Measurements from ENCODE around the gene UNC13A. TPM values are rescaled to one million over a fixed set of nuclear protein-coding genes. Genes with fewer than 3 reads are reported as not detected.

UNC13A gene
- total RNA-seq, 4 donors from 2014 or later = 0.06 to 0.22 TPM; not detected in 2

- no peak for DNase-seq
- intact Hi-C loops (cut with DNase I) = no loop called here
- Histone ChIP-seq H3K4me1 (peaks cover 0 to 2% (median 2%) of the 10 kb centered on the region in 3 donors), H3K36me3 (no peaks in the 10 kb centered on the region), H3K9me3 (no peaks in the 10 kb centered on the region), H3K27me3 (peaks cover 0 to 12% (median 0%) of the 10 kb centered on the region in 4 donors), H3K4me3 (no peak overlapping the region), H3K27ac (no peak overlapping the region)
- WGBS, 2 donors = 32 to 54% methylated on average over 6 of the region's 6 CpGs
- TF ChIP-seq POLR2A (IDR thresholded peaks at IDR 0.05) = no peak
- TF ChIP-seq, protein P1, sequence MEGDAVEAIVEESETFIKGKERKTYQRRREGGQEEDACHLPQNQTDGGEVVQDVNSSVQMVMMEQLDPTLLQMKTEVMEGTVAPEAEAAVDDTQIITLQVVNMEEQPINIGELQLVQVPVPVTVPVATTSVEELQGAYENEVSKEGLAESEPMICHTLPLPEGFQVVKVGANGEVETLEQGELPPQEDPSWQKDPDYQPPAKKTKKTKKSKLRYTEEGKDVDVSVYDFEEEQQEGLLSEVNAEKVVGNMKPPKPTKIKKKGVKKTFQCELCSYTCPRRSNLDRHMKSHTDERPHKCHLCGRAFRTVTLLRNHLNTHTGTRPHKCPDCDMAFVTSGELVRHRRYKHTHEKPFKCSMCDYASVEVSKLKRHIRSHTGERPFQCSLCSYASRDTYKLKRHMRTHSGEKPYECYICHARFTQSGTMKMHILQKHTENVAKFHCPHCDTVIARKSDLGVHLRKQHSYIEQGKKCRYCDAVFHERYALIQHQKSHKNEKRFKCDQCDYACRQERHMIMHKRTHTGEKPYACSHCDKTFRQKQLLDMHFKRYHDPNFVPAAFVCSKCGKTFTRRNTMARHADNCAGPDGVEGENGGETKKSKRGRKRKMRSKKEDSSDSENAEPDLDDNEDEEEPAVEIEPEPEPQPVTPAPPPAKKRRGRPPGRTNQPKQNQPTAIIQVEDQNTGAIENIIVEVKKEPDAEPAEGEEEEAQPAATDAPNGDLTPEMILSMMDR (IDR thresholded peaks at IDR 0.05) = no peak
Measured at GRCh38 chr19:17711851-17712250, 23.7 kb upstream of the UNC13A start.

GRCh38 chr19:17706750-17707181, 18.6 kb upstream of the UNC13A start:
- intact Hi-C loops (cut with DNase I) = loop anchor here (10.0 kb wide), 1 partner anchor 48 kb away; the partner anchor contains the start of gene FCHO1
- no peaks in the 10 kb centered on the region for H3K9me3 ChIP-seq
- TF ChIP-seq, protein P1 (IDR thresholded peaks at IDR 0.05) = no peak
- TF ChIP-seq POLR2A (IDR thresholded peaks at IDR 0.05) = no peak
- WGBS, 2 donors = 19 to 41% methylated on average over 10 to 11 of the region's 17 CpGs
- H3K4me1 ChIP-seq = no peaks in the 10 kb centered on the region
- no peak overlapping the region for H3K27ac ChIP-seq
- H3K36me3 ChIP-seq = no peaks in the 10 kb centered on the region
- H3K4me3 ChIP-seq = no peak overlapping the region
- DNase-seq = no peak
- peaks cover 0 to 11% (median 0%) of the 10 kb centered on the region in 4 donors for H3K27me3 ChIP-seq

DNA sequence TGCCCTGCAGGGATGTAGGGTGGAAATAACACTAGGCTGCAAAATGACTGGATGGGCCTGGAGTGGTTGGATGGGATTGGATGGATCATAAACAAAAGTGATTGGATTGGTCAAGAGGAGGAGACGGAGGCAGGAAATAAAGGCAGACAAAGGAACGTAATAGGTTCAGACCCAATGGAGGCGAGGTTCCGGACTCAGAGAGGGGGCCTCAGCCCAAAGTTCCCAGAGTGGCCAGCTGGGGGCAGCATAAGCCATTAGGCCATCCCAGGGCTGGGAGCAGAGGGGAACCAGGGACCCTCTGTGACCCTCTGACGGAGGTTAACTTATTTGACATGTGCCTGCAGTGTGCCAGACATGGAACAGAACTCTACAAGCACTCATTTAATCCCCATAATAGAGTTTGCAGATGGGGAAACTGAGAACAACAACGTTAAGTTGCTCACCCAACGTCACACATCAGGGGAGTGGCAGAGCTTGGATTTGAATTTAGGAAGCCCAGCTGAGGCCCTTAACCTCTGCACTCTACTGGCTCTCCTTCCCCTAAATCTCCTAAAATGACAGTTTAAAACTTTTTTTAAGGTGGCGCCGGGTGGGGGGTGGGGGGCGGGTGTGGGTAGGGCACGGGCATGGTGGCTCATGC, 15.8 kb upstream of the UNC13A start:
- no peak for DNase-seq
- Histone ChIP-seq H3K4me3 (no peak overlapping the region), H3K27me3 (peaks cover 0 to 34% (median 0%) of the 10 kb centered on the region in 4 donors), H3K9me3 (no peaks in the 10 kb centered on the region), H3K4me1 (no peaks in the 10 kb centered on the region), H3K27ac (no peak overlapping the region), H3K36me3 (no peaks in the 10 kb centered on the region)
- intact Hi-C loops (cut with DNase I) = loop anchor here (10.0 kb wide), 1 partner anchor 51 kb away; the partner anchor contains the start of gene FCHO1
- TF ChIP-seq, protein P1 (IDR thresholded peaks at IDR 0.05) = peak; percentile 66 to 87 (median 80)
- TF ChIP-seq POLR2A (IDR thresholded peaks at IDR 0.05) = no peak
- WGBS, 2 donors = 19 to 37% methylated on average over 7 to 8 of the region's 11 CpGs

- 66 to 68% methylated on average over 2 of the region's 2 CpGs for WGBS, 2 donors
- intact Hi-C loops (cut with DNase I) = no loop called here
- no peaks in the 10 kb centered on the region for H3K9me3 ChIP-seq
Measured at GRCh38 chr19:17695198-17695597, 7.0 kb upstream of the UNC13A start.

DNA sequence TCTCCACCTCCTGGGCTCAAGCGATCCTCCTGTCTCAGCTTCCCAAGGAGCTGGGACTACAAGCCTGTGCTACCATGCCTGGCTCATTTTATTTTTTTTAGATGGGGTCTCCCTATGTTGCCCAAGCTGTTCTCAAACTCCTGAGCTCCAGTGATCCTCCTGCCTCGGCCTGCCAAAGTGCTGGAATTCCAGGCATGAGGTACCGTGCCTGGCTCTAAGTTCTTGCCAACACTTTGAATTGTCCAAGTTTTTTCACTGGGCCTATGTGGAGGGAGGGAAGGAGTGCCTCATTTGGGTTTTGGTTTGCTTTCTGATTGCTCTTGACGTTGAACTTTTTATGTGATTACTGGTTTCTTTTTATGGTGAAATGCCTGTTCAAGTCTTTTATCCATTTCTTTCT, 4.4 kb upstream of the UNC13A start:
- no peak overlapping the region for H3K4me3 ChIP-seq
- TF ChIP-seq, protein P1 (IDR thresholded peaks at IDR 0.05) = no peak
- no peak for TF ChIP-seq POLR2A (IDR thresholded peaks at IDR 0.05)
- no peaks in the 10 kb centered on the region for H3K36me3 ChIP-seq
- 59% methylated on average over 4 of the region's 4 CpGs for WGBS, 2 donors
- no peaks in the 10 kb centered on the region for H3K9me3 ChIP-seq
- DNase-seq = no peak
- intact Hi-C loops (cut with DNase I) = no loop called here
- H3K4me1 ChIP-seq = peaks cover 4 to 12% (median 10%) of the 10 kb centered on the region in 3 donors
- H3K27me3 ChIP-seq = peaks cover 2 to 83% (median 8%) of the 10 kb centered on the region in 4 donors
- no peak overlapping the region for H3K27ac ChIP-seq

More at GRCh38 chr19:17695198-17695597, 7.0 kb upstream of the UNC13A start:
- Histone ChIP-seq H3K27me3 (peaks cover 0 to 84% (median 0%) of the 10 kb centered on the region in 4 donors), H3K27ac (no peak overlapping the region), H3K36me3 (no peaks in the 10 kb centered on the region), H3K4me1 (no peaks in the 10 kb centered on the region), H3K4me3 (no peak overlapping the region)
- no peak for TF ChIP-seq POLR2A (IDR thresholded peaks at IDR 0.05)
- TF ChIP-seq, protein P1 (IDR thresholded peaks at IDR 0.05) = no peak
- no peak for DNase-seq
